Mesothelial cell of epicardium (in vitro differentiated cells): ENCODE measurements around the gene ARHGEF25. TPM values are rescaled to one million over a fixed set of nuclear protein-coding genes. Genes with fewer than 3 reads are reported as not detected.
"Not testable (repeated sequence)": the region's sequence is repeated elsewhere in the genome, so short reads cannot be mapped to it uniquely, and the experiment has no call there.

ENCODE experiments used
- DNase-seq, 2 experiments: peaks; one replicate each; pipeline ENCODE4 v3.0.0; 2021; ENCODE audit warnings: low spot score in 2 of 2; ENCODE audit not compliant: unreplicated experiment in 2 of 2
- H3K27ac Mint-ChIP-seq: 2 replicates; pipeline ENCODE4 v1.8.0; 2021; ENCODE audit warnings: mixed read lengths
- H3K27me3 Mint-ChIP-seq: 2 replicates; pipeline ENCODE4 v1.8.0; 2021; ENCODE audit warnings: low read depth, mixed read lengths
- H3K36me3 Mint-ChIP-seq: 2 replicates; pipeline ENCODE4 v1.8.0; 2021; ENCODE audit warnings: mixed read lengths
- H3K4me1 Mint-ChIP-seq: 2 replicates; pipeline ENCODE4 v1.8.0; 2021; ENCODE audit warnings: mixed read lengths
- H3K4me3 Mint-ChIP-seq: 2 replicates; pipeline ENCODE4 v1.8.0; 2021; ENCODE audit warnings: mild to moderate bottlenecking, moderate library complexity, mixed read lengths
- H3K9me3 Mint-ChIP-seq: 2 replicates; pipeline ENCODE4 v1.8.0; 2021; ENCODE audit warnings: mixed read lengths
- CTCF ChIP-seq: fragments of 200-600 bp; sonication (generic); IDR thresholded peaks from one replicate; pipeline ENCODE4 v1.5.0; 2021; ENCODE audit warnings: antibody characterized with exemption; ENCODE audit not compliant: unreplicated experiment
- total RNA-seq: library from RNA; stranded (reverse); gene quantifications from 3 replicates; pipeline ENCODE4 v1.2.1, GENCODE V29; 2021

ARHGEF25 gene
- total RNA-seq: 60.4 to 65.0 TPM (median 62.4 TPM) in 3 replicates

DNA sequence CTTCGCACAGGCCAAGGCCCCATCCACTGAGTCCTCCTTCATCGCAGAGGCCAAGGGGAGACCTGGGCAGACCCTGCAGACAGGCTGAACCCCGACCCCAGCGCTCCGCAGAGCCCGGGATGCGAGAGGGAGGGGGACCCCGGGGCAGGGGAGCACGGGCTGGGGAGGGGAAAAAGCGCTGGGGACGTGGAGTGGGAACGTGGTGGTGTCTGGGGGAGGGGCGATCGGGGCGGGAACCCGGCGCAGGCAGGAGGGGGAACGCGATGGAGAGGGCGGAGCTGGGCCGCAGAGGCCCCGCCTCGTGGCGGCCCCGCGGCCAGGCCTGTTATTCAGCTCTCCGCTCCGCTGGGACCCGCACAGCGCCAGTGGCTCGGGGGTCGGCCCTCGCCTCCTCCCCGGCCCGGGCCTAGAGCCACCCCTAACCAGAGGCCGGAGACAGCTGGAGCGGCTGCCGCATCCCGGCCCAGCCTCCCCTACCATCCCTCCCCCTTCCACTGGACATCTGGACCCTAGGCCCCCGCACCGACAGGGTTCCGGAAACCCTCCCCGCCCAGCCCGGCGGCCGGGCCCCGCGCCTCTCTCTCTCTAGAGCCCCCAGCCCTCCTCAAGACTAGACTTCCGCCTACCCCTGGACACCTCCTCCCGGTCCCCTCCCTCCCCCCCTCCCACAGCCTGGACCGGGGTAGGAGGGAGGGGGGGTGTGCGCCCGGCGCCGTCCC is at the start of gene ARHGEF25:
Gene ARHGEF25, plus strand, starts transcription at position 328 of the 719 bp plus-strand sequence. CDS start 460 bp downstream, outside the sequence.
- Mint-ChIP-seq H3K27ac (peak within 1 kb of the TSS; percentile 47), H3K36me3 (peaks cover 39% of the 10 kb centered on the region), H3K4me3 (peak within 1 kb of the TSS; percentile 80), H3K27me3 (peaks cover 9% of the 10 kb centered on the region), H3K4me1 (peaks cover 27% of the 10 kb centered on the region), H3K9me3 (no peaks in the 10 kb centered on the region)
- TF ChIP-seq CTCF: no peak
- peak; percentile 60 to 65 for DNase-seq

GRCh38 chr12:57563358-57563757 is 47.9 kb upstream of the ARHGEF25 start:
- Mint-ChIP-seq H3K27me3 (peaks cover 48% of the 10 kb centered on the region), H3K36me3 (no peaks in the 10 kb centered on the region), H3K27ac (no peak overlapping the region), H3K4me1 (no peaks in the 10 kb centered on the region), H3K9me3 (no peaks in the 10 kb centered on the region), H3K4me3 (no peak overlapping the region)
- DNase-seq: no peak
- TF ChIP-seq CTCF: no peak

GRCh38 chr12:57564178-57564740 is 47.0 kb upstream of the ARHGEF25 start:
- H3K27me3 Mint-ChIP-seq: peaks cover 57% of the 10 kb centered on the region
- H3K36me3 Mint-ChIP-seq: no peaks in the 10 kb centered on the region
- H3K4me1 Mint-ChIP-seq: no peaks in the 10 kb centered on the region
- H3K4me3 Mint-ChIP-seq: no peak overlapping the region
- H3K9me3 Mint-ChIP-seq: no peaks in the 10 kb centered on the region
- no peak for TF ChIP-seq CTCF
- no peak overlapping the region for H3K27ac Mint-ChIP-seq
- DNase-seq: no peak

DNA sequence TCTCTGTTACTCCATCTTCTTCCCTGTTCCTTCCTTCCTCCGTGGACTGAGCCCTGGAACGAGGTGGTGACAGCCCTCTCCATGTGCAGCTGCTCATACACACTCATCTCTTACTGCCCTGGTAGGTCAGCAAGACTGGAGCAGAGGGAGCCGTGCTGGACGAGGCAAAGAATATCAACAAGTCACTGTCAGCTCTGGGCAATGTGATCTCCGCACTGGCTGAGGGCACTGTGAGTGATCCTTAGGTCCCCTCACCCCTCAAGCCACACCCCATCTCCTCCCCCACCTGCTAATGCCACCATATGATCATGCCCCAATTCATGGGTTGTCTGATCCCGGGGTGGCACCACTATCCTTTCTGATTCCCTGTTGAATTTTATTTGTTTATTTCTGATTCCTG is 42.4 kb upstream of the ARHGEF25 start:
- DNase-seq: no peak
- no peak for TF ChIP-seq CTCF
- Mint-ChIP-seq H3K4me3 (no peak overlapping the region), H3K27me3 (peaks cover 39% of the 10 kb centered on the region), H3K9me3 (no peaks in the 10 kb centered on the region), H3K27ac (no peak overlapping the region), H3K4me1 (no peaks in the 10 kb centered on the region), H3K36me3 (no peaks in the 10 kb centered on the region)

GRCh38 chr12:57569858-57570257 is 41.4 kb upstream of the ARHGEF25 start:
- Mint-ChIP-seq H3K27ac (no peak overlapping the region), H3K27me3 (peaks cover 32% of the 10 kb centered on the region), H3K4me3 (no peak overlapping the region), H3K4me1 (no peaks in the 10 kb centered on the region), H3K36me3 (no peaks in the 10 kb centered on the region), H3K9me3 (no peaks in the 10 kb centered on the region)
- TF ChIP-seq CTCF: no peak
- DNase-seq: no peak

- H3K27ac Mint-ChIP-seq, DNase-seq, H3K9me3 Mint-ChIP-seq, H3K36me3 Mint-ChIP-seq, H3K4me1 Mint-ChIP-seq, H3K4me3 Mint-ChIP-seq: not testable (repeated sequence)
- H3K27me3 Mint-ChIP-seq: peaks cover 38% of the 10 kb centered on the region
Measured at GRCh38 chr12:57570438-57570837, 40.8 kb upstream of the ARHGEF25 start.
